ENCODE measurements around the gene EIF5A.

DNA sequence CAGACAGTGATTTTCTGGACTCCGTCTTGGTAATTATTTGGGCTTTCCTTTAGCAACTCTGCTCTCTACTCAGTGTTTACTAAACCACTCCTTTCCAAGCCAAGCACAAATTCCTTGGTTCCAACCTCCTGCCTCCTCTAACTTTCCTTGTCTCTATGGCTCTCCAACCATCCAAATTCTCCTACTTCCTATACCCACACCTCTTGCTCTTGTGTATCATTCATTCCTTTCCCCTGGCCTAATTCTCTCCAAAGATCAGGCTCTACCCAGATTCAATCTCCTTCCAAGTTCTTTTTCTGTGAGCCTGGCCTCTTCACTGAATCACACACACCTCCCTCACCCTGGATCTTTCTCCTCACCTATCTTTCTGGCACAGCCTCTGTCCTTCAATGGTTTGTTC is 20.6 kb downstream of the EIF5A start:
- TF ChIP-seq, protein P1, sequence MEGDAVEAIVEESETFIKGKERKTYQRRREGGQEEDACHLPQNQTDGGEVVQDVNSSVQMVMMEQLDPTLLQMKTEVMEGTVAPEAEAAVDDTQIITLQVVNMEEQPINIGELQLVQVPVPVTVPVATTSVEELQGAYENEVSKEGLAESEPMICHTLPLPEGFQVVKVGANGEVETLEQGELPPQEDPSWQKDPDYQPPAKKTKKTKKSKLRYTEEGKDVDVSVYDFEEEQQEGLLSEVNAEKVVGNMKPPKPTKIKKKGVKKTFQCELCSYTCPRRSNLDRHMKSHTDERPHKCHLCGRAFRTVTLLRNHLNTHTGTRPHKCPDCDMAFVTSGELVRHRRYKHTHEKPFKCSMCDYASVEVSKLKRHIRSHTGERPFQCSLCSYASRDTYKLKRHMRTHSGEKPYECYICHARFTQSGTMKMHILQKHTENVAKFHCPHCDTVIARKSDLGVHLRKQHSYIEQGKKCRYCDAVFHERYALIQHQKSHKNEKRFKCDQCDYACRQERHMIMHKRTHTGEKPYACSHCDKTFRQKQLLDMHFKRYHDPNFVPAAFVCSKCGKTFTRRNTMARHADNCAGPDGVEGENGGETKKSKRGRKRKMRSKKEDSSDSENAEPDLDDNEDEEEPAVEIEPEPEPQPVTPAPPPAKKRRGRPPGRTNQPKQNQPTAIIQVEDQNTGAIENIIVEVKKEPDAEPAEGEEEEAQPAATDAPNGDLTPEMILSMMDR (IDR thresholded peaks at IDR 0.05): no peak
- TF ChIP-seq POLR2A (IDR thresholded peaks at IDR 0.05) (no peak), POLR2AphosphoS5 (IDR thresholded peaks at IDR 0.05) (no peak)

All from breast epithelium (tissue), 3 donors.